H1 (cell line): ENCODE results near the gene HS6ST1. TPM values are rescaled to one million over a fixed set of nuclear protein-coding genes. Genes with fewer than 3 reads are reported as not detected.

ENCODE experiments used
- CTCF ChIA-PET: fragments of 300-600 bp; sonication (Branson Sonifier 250); formaldehyde crosslinking; loops from one replicate; lab custom pipeline; 2021; ENCODE audit not compliant: partially characterized antibody; lab: Charles Lee
- POLR2A ChIA-PET: fragments of 300-600 bp; sonication (Branson Sonifier 250); formaldehyde crosslinking; loops from one replicate; lab custom pipeline; 2021; ENCODE audit warnings: inconsistent platforms; ENCODE audit not compliant: partially characterized antibody; lab: Charles Lee
- DNase-seq, 2 experiments: peaks; one replicate each; pipeline versions ENCODE4 v3.0.0 to v3.0.0-alpha.2; 2010 to 2022; ENCODE audit warnings: low spot score in 2 of 2, low read depth in 1 of 2, mixed read lengths in 1 of 2
- FAIRE-seq: peaks from 2 replicates; lab custom pipeline; 2011; peaks lifted over from hg19 to GRCh38; lab: Jason Lieb, UNC
- H2AFZ ChIP-seq: 2 replicates; pipeline ENCODE4 v1.8.1; 2012; ENCODE audit warnings: low read length, inconsistent platforms
- H2AK5ac ChIP-seq: 2 replicates; pipeline ENCODE4 v1.6.1; 2013; ENCODE audit warnings: low read depth, low read length
- H2BK120ac ChIP-seq: replicated peaks from 2 replicates; pipeline ENCODE3; 2013; ENCODE audit warnings: low read depth, low read length, inconsistent platforms
- H2BK12ac ChIP-seq: 2 replicates; pipeline ENCODE4 v1.6.1; 2013; ENCODE audit warnings: low read depth, low read length
- H2BK15ac ChIP-seq: 2 replicates; pipeline ENCODE4 v1.6.1; 2013; ENCODE audit warnings: low read length
- H2BK20ac ChIP-seq: 2 replicates; pipeline ENCODE4 v1.6.1; 2013; ENCODE audit warnings: low read length
- H2BK5ac ChIP-seq: 2 replicates; pipeline ENCODE4 v1.6.1; 2013; ENCODE audit warnings: low read depth, low read length
- H3K14ac ChIP-seq: 2 replicates; pipeline ENCODE4 v1.6.1; 2013; ENCODE audit warnings: inconsistent platforms; ENCODE audit not compliant: insufficient read length
- H3K18ac ChIP-seq: 2 replicates; pipeline ENCODE4 v1.6.1; 2013; ENCODE audit warnings: low read length; ENCODE audit errors: extremely low read depth
- H3K23ac ChIP-seq: 2 replicates; pipeline ENCODE4 v1.6.1; 2013; ENCODE audit warnings: inconsistent platforms; ENCODE audit not compliant: insufficient read length
- H3K23me2 ChIP-seq: 2 replicates; pipeline ENCODE4 v1.6.1; 2013; ENCODE audit warnings: low read depth, low read length
- H3K27ac ChIP-seq: 2 replicates; pipeline ENCODE4 v1.6.1; 2011; ENCODE audit warnings: low read depth, low read length, inconsistent platforms
- H3K27me3 ChIP-seq, 4 experiments: replicated peaks in 1 of 4; 1 replicate in 1 of 4; 2 replicates in 3 of 4; pipeline versions ENCODE4 v1.6.1 to v1.8.1; 2011 to 2013; ENCODE audit warnings: low read length in 3 of 4, mild to moderate bottlenecking in 3 of 4, inconsistent platforms in 2 of 4, mixed read lengths in 2 of 4, moderate library complexity in 1 of 4; ENCODE audit not compliant: control insufficient read depth in 3 of 4, insufficient read depth in 3 of 4; ENCODE audit errors: extremely low read depth in 1 of 4
- H3K36me3 ChIP-seq, 4 experiments: 2 replicates each; pipeline versions ENCODE4 v1.6.1 to v1.8.1; 2011 to 2013; ENCODE audit warnings: mild to moderate bottlenecking in 4 of 4, low read length in 3 of 4, moderate library complexity in 2 of 4, control low read depth in 1 of 4, inconsistent platforms in 1 of 4; ENCODE audit not compliant: insufficient read depth in 4 of 4, control insufficient read depth in 2 of 4
- H3K4ac ChIP-seq: replicated peaks from 2 replicates; pipeline ENCODE3; 2013; ENCODE audit warnings: low read length, low read depth, mixed read lengths, inconsistent platforms; ENCODE audit not compliant: insufficient read length
- H3K4me1 ChIP-seq, 4 experiments: replicated peaks in 1 of 4; 1 replicate in 1 of 4; 2 replicates in 3 of 4; pipeline versions ENCODE4 v1.6.1 to v1.8.1; 2011 to 2013; ENCODE audit warnings: low read length in 3 of 4, inconsistent platforms in 2 of 4, mixed read lengths in 1 of 4; ENCODE audit not compliant: insufficient read depth in 4 of 4, control insufficient read depth in 3 of 4
- H3K4me2 ChIP-seq, 2 experiments: 2 replicates each; pipeline versions ENCODE4 v1.6.1 to v1.8.1; 2011 to 2013; ENCODE audit warnings: low read depth in 2 of 2, low read length in 2 of 2, control low read depth in 1 of 2, inconsistent platforms in 1 of 2, mild to moderate bottlenecking in 1 of 2; ENCODE audit not compliant: insufficient read depth in 1 of 2
- H3K4me3 ChIP-seq, 4 experiments: fragments of 200-600, 300-600 bp in 1 of 4; sonication (generic), shearing (Covaris generic), sonication (Bioruptor Twin) in 1 of 4; 2 replicates each; pipeline versions ENCODE4 v1.5.1 to v1.8.1; 2011 to 2016; ENCODE audit warnings: low read length in 4 of 4, low read depth in 3 of 4, control low read depth in 2 of 4, inconsistent platforms in 2 of 4, mild to moderate bottlenecking in 2 of 4, mixed read lengths in 1 of 4, moderate library complexity in 1 of 4; ENCODE audit not compliant: insufficient read depth in 2 of 4; ENCODE audit errors: extremely low read depth in 1 of 4
- H3K56ac ChIP-seq: replicated peaks from 2 replicates; pipeline ENCODE3; 2013; ENCODE audit warnings: low read depth, mild to moderate bottlenecking, mixed read lengths, low read length, inconsistent platforms; ENCODE audit not compliant: insufficient read length
- H3K79me1 ChIP-seq: 2 replicates; pipeline ENCODE4 v1.6.1; 2013; ENCODE audit warnings: low read depth, low read length, control low read depth
- H3K79me2 ChIP-seq, 2 experiments: 2 replicates each; pipeline versions ENCODE4 v1.6.1 to v1.8.1; 2012 to 2013; ENCODE audit warnings: low read length in 2 of 2, mild to moderate bottlenecking in 2 of 2, inconsistent platforms in 1 of 2; ENCODE audit not compliant: insufficient read depth in 2 of 2, control insufficient read depth in 1 of 2
- H3K9ac ChIP-seq, 4 experiments: replicated peaks in 1 of 4; 1 replicate in 1 of 4; 2 replicates in 3 of 4; pipeline versions ENCODE4 v1.6.1 to v1.8.1; 2011 to 2013; ENCODE audit warnings: low read depth in 3 of 4, low read length in 3 of 4, control low read depth in 2 of 4, mild to moderate bottlenecking in 2 of 4, moderate library complexity in 2 of 4, inconsistent platforms in 1 of 4; ENCODE audit errors: extremely low read depth in 1 of 4
- H3K9me3 ChIP-seq, 2 experiments: 2 replicates each; pipeline versions ENCODE4 v1.6.1 to v1.8.1; 2012 to 2013; ENCODE audit warnings: mild to moderate bottlenecking in 2 of 2, moderate library complexity in 2 of 2, control low read depth in 1 of 2, inconsistent platforms in 1 of 2, low read depth in 1 of 2, low read length in 1 of 2, mixed read lengths in 1 of 2; ENCODE audit not compliant: insufficient read depth in 2 of 2
- H4K20me1 ChIP-seq, 2 experiments: replicated peaks in 1 of 2; 2 replicates each; pipeline versions ENCODE3 to v1.8.1; 2011 to 2013; ENCODE audit warnings: inconsistent platforms in 2 of 2, low read length in 2 of 2, mild to moderate bottlenecking in 1 of 2; ENCODE audit not compliant: insufficient read depth in 2 of 2, control insufficient read depth in 1 of 2
- H4K5ac ChIP-seq: 2 replicates; pipeline ENCODE4 v1.6.1; 2013; ENCODE audit warnings: low read length, low read depth, mixed read lengths, inconsistent platforms; ENCODE audit not compliant: insufficient read length
- H4K8ac ChIP-seq: 2 replicates; pipeline ENCODE4 v1.8.0; 2013; ENCODE audit warnings: mild to moderate bottlenecking, moderate library complexity, low read length, inconsistent platforms; ENCODE audit not compliant: insufficient read depth; ENCODE audit errors: extremely low read depth
- H4K91ac ChIP-seq: replicated peaks from 2 replicates; pipeline ENCODE3; 2013; ENCODE audit warnings: low read length, mixed read lengths, inconsistent platforms; ENCODE audit not compliant: insufficient read length
- ATF3 ChIP-seq: IDR thresholded peaks from 2 replicates; pipeline ENCODE4 v1.6.1; 2011; ENCODE audit warnings: low read depth, mild to moderate bottlenecking, low read length; ENCODE audit not compliant: insufficient read depth
- BACH1 ChIP-seq: IDR thresholded peaks from 2 replicates; pipeline ENCODE4 v1.6.1; 2012; ENCODE audit warnings: low read length, improper control_type of control experiment
- CBX8 ChIP-seq: fragments of 300-800, 300-1000 bp; sonication (generic); IDR thresholded peaks from 2 replicates; pipeline ENCODE4 v1.7.1; 2016; ENCODE audit warnings: low read depth, low read length, borderline replicate concordance
- GABPA ChIP-seq: IDR thresholded peaks from 2 replicates; pipeline ENCODE4 v1.6.1; 2011; ENCODE audit warnings: mild to moderate bottlenecking, low read length, moderate library complexity, borderline replicate concordance; ENCODE audit not compliant: insufficient read depth
- GTF2F1 ChIP-seq: IDR thresholded peaks from 2 replicates; pipeline ENCODE4 v1.6.1; 2012; ENCODE audit warnings: low read depth, low read length, improper control_type of control experiment, borderline replicate concordance
- JUN ChIP-seq: IDR thresholded peaks from 2 replicates; pipeline ENCODE4 v1.6.1; 2011; ENCODE audit warnings: low read depth, mild to moderate bottlenecking, improper control_type of control experiment, low read length
- KDM4A ChIP-seq: IDR thresholded peaks from one replicate; pipeline ENCODE4 v1.7.1; 2012; ENCODE audit warnings: low read depth, mild to moderate bottlenecking, moderate library complexity, low read length, inconsistent platforms; ENCODE audit not compliant: severe bottlenecking
- KDM5A ChIP-seq: fragments of 200-600 bp; IDR thresholded peaks from 2 replicates; pipeline ENCODE4 v1.7.1; 2012; ENCODE audit warnings: mild to moderate bottlenecking, low read length, inconsistent platforms, mixed read lengths
- POLR2AphosphoS5 ChIP-seq: IDR thresholded peaks from 2 replicates; pipeline ENCODE4 v1.6.1; 2011; ENCODE audit warnings: low read depth, low read length
- SUZ12 ChIP-seq: fragments of 200-600 bp; sonication (generic); IDR thresholded peaks from 2 replicates; pipeline ENCODE4 v1.6.1; 2012; ENCODE audit warnings: mild to moderate bottlenecking, inconsistent platforms, low read length, moderate library complexity, mixed read lengths
- TEAD4 ChIP-seq: IDR thresholded peaks from 2 replicates; pipeline ENCODE4 v1.6.1; 2012; ENCODE audit warnings: low read depth, low read length, inconsistent platforms, mixed read lengths
- USF2 ChIP-seq: IDR thresholded peaks from 2 replicates; pipeline ENCODE4 v1.6.1; 2011; ENCODE audit warnings: low read length, improper control_type of control experiment
- ZNF274 ChIP-seq: IDR thresholded peaks from 2 replicates; pipeline ENCODE4 v1.7.0; 2012; ENCODE audit warnings: low read length, borderline replicate concordance; ENCODE audit errors: extremely low read depth
- WGBS, 2 experiments: shearing (Covaris generic) in 1 of 2; methylation state at CpG; one replicate each; pipeline versions ENCODE4 v1.1.6 to v1.1.7; 2013 to 2015; ENCODE audit warnings: low lambda C conversion rate in 2 of 2, mixed read lengths in 2 of 2, inconsistent platforms in 1 of 2, low coverage in 1 of 2, missing lambda C conversion rate in 1 of 2; ENCODE audit not compliant: insufficient replicate concordance in 2 of 2, insufficient coverage in 1 of 2, insufficient read length in 1 of 2; ENCODE audit errors: extremely low coverage in 1 of 2, missing lambda C conversion rate in 1 of 2; 5-methylcytosine and 5-hydroxymethylcytosine counted together
- polyA plus RNA-seq, 7 experiments: library from polyadenylated mRNA; depleted of rRNA in 3 of 7; stranded (reverse) in 5 of 7; unstranded in 2 of 7; fragments of >200 nt in 5 of 7; fragments of 200-250 nt in 2 of 7; gene quantifications; 1 replicate in 5 of 7; 2 replicates in 1 of 7; 4 replicates in 1 of 7; pipeline versions ENCODE4 v1.2.1 to v1.2.3, GENCODE V29; 2011 to 2013; ENCODE audit warnings: missing spikeins in 2 of 7, mixed read lengths in 2 of 7
- total RNA-seq: library from RNA; stranded (reverse); fragmentation: NEBNext Ultra II Directional; extraction: Animal tissue kit (Norgen Biotek cat#: 25700); gene quantifications from 2 replicates; pipeline ENCODE4 v1.2.1, GENCODE V29; 2021

HS6ST1 gene
- total and polyA plus RNA-seq, 2 of the 8 experiments (the other 6 are each of a cell fraction or from before 2014, with no cell fraction given), result 37.4 to 74.6 TPM

GRCh38 chr2:128302744-128303067 is 16.0 kb downstream of the HS6ST1 start:
- H4K91ac ChIP-seq, result no peak overlapping the region
- no peak overlapping the region for H2BK15ac ChIP-seq
- DNase-seq, result no peak
- no peak overlapping the region for H3K4me2 ChIP-seq
- peaks cover 66 to 81% of the 10 kb centered on the region in 2 experiments for H4K20me1 ChIP-seq
- peaks cover 22 to 100% of the 10 kb centered on the region in 2 experiments for H3K79me2 ChIP-seq
- ChIA-PET POLR2A (no interaction called here), CTCF (interaction anchor here (1.1 to 1.6 kb wide), 3 partner anchors 14 to 69 kb away, joined by 3 to 5 read pairs (median 3); no protein-coding TSS in a partner anchor)
- H3K36me3 ChIP-seq, result no peaks in the 10 kb centered on the region; a peak in 1 of 8 replicates
- H3K56ac ChIP-seq, result no peak overlapping the region
- no peak overlapping the region for H2BK120ac ChIP-seq
- peaks cover 0 to 46% (median 25%) of the 10 kb centered on the region in 4 experiments; a peak in 6 of 7 replicates for H3K4me1 ChIP-seq
- no peak overlapping the region for H3K4me3 ChIP-seq
- peaks cover 70% of the 10 kb centered on the region for H3K79me1 ChIP-seq
- no peak overlapping the region for H4K5ac ChIP-seq
- no peaks in the 10 kb centered on the region for H3K27me3 ChIP-seq
- no peak overlapping the region for H3K27ac ChIP-seq
- H3K14ac ChIP-seq, result no peak overlapping the region
- H4K8ac ChIP-seq, result no peak overlapping the region
- H3K18ac ChIP-seq, result no peak overlapping the region
- 90% methylated on average over 8 of the region's 8 CpGs; no CpG with 5 or more reads in 1 of the 2 experiments for WGBS, 2 experiments
- no peak overlapping the region for H2BK20ac ChIP-seq
- no peak overlapping the region for H3K9ac ChIP-seq
- H3K23ac ChIP-seq, result no peak overlapping the region
- H2AK5ac ChIP-seq, result 0 out of 2 replicates have a peak overlapping the region, but pooled peaks have one; percentile 78
- H3K23me2 ChIP-seq, result no peaks in the 10 kb centered on the region
- no peak overlapping the region for H2BK12ac ChIP-seq
- FAIRE-seq, result no peak
- no peaks in the 10 kb centered on the region for H3K9me3 ChIP-seq
- H2BK5ac ChIP-seq, result no peak overlapping the region
- no peak overlapping the region for H3K4ac ChIP-seq
- no peak overlapping the region for H2AFZ ChIP-seq
- TF ChIP-seq TEAD4 (no peak), BACH1 (no peak), JUN (no peak), POLR2AphosphoS5 (no peak), GTF2F1 (no peak), ZNF274 (no peak), CBX8 (no peak), KDM5A (no peak), SUZ12 (no peak), GABPA (no peak), KDM4A (no peak), ATF3 (no peak), USF2 (no peak)
